Gastroesophageal sphincter (tissue), 3 donors: ENCODE results near the gene TMEM150B.

ENCODE experiments used
- EP300 ChIP-seq: sonication (generic); formaldehyde crosslinking; IDR thresholded peaks from one replicate; pipeline ENCODE4 v1.6.1; 2017; ENCODE audit warnings: antibody characterized with exemption, mild to moderate bottlenecking
- POLR2A ChIP-seq, 2 donors: fragments of 450-650 bp; IDR thresholded peaks; one replicate each; pipeline ENCODE4 v1.6.1; 2017; ENCODE audit warnings: antibody characterized with exemption in 2 of 2, mild to moderate bottlenecking in 2 of 2, moderate library complexity in 1 of 2
- TF ChIP-seq, protein P1 (sequence below), 4 experiments: fragments of 200-600 bp in 2 of 4; fragments of 450-650 bp in 2 of 4; sonication (generic) in 1 of 4; IDR thresholded peaks; one replicate each; pipeline ENCODE4 v1.5.1; 2017 to 2019; ENCODE audit warnings: antibody characterized with exemption in 4 of 4, mild to moderate bottlenecking in 2 of 4, moderate library complexity in 2 of 4

DNA sequence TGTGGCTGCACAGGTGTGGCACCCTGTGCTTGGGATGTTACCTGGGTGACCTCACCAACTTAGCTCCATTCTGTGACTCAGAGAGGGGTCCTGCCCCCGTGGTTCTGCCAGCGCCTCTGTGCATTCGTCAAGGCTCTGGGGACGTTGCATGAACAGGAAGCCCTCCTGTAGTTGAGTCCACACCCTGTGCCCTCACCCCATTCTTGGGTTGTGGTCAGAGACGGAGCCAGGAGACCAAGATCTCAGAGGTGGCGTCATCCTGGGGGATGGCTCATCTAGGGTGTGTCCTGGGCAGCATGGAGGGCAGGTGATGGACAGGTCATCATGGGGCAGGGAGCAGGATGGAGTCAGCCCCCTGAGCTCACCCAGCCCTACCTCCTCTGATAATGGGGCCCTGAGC is 26.9 kb upstream of the TMEM150B start:
- TF ChIP-seq, protein P1, sequence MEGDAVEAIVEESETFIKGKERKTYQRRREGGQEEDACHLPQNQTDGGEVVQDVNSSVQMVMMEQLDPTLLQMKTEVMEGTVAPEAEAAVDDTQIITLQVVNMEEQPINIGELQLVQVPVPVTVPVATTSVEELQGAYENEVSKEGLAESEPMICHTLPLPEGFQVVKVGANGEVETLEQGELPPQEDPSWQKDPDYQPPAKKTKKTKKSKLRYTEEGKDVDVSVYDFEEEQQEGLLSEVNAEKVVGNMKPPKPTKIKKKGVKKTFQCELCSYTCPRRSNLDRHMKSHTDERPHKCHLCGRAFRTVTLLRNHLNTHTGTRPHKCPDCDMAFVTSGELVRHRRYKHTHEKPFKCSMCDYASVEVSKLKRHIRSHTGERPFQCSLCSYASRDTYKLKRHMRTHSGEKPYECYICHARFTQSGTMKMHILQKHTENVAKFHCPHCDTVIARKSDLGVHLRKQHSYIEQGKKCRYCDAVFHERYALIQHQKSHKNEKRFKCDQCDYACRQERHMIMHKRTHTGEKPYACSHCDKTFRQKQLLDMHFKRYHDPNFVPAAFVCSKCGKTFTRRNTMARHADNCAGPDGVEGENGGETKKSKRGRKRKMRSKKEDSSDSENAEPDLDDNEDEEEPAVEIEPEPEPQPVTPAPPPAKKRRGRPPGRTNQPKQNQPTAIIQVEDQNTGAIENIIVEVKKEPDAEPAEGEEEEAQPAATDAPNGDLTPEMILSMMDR (IDR thresholded peaks at IDR 0.05), result no peak
- no peak for TF ChIP-seq EP300
- no peak for TF ChIP-seq POLR2A (IDR thresholded peaks at IDR 0.05)
